Duodenal mucosa (tissue), 2 donors: ENCODE measurements around the gene PODXL2.

Source experiments
- H3K27ac ChIP-seq: one replicate; pipeline ENCODE4 v1.7.0; 2013; ENCODE audit warnings: low read depth, low read length
- H3K27me3 ChIP-seq, 2 donors: one replicate each; pipeline ENCODE4 v1.7.0; 2013; ENCODE audit warnings: low read length in 2 of 2, control low read depth in 1 of 2; ENCODE audit not compliant: insufficient read depth in 2 of 2, control insufficient read depth in 1 of 2
- H3K36me3 ChIP-seq, 2 donors: one replicate each; pipeline ENCODE4 v1.7.0; 2013; ENCODE audit warnings: low read length in 2 of 2, control low read depth in 1 of 2; ENCODE audit not compliant: insufficient read depth in 2 of 2, control insufficient read depth in 1 of 2
- H3K4me1 ChIP-seq, 2 donors: one replicate each; pipeline ENCODE4 v1.7.0; 2013; ENCODE audit warnings: low read length in 2 of 2, control low read depth in 1 of 2; ENCODE audit not compliant: insufficient read depth in 2 of 2, control insufficient read depth in 1 of 2
- H3K4me3 ChIP-seq, 2 donors: one replicate each; pipeline ENCODE4 v1.7.0; 2013; ENCODE audit warnings: low read length in 2 of 2, low read depth in 1 of 2
- H3K9ac ChIP-seq, 2 donors: one replicate each; pipeline ENCODE4 v1.7.0; 2013; ENCODE audit warnings: low read length in 2 of 2, low read depth in 1 of 2
- H3K9me3 ChIP-seq, 2 donors: one replicate each; pipeline ENCODE4 v1.7.0; 2013; ENCODE audit warnings: low read length in 2 of 2, control low read depth in 1 of 2; ENCODE audit not compliant: control insufficient read depth in 1 of 2

PODXL2 gene

DNA sequence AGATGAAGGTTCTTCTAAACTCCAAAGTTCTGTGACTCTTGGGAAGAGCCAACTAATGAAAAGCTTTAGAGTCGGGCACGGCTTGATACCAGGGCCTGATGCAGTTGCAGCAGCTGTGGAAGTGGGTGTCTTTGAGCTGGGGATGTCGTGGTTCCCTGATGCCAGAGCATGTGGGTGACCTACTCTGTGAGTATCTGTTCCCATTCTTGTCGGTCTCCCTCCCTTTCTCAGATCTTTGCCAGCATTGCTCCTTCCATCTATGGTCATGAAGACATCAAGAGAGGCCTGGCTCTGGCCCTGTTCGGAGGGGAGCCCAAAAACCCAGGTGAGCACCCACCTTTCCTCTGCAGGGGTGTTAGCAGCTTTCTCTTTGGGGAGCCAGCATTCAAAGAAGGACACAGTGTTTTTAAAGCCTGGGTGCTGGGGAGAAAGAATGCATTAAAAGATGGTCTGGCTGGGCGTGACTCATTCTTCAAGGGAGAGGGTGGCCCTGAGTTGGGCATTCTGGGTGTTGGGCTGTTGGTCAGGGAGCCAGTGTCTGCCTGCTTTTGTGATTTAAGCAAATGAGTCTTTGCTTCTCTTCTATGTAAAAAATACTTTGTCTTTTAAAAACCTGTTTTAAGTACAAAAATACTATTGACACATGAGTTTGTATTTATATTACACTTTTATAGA is 13.2 kb upstream of the PODXL2 start:
- no peaks in the 10 kb centered on the region for H3K9me3 ChIP-seq
- H3K4me3 ChIP-seq: no peak overlapping the region
- no peak overlapping the region for H3K9ac ChIP-seq
- H3K4me1 ChIP-seq: no peaks in the 10 kb centered on the region
- H3K27ac ChIP-seq: no peak overlapping the region
- H3K27me3 ChIP-seq: no peaks in the 10 kb centered on the region
- H3K36me3 ChIP-seq: peaks cover 13 to 51% of the 10 kb centered on the region in 2 donors

GRCh38 chr3:127616836-127617605 is 12.0 kb upstream of the PODXL2 start:
- Histone ChIP-seq H3K4me1 (no peaks in the 10 kb centered on the region), H3K9me3 (no peaks in the 10 kb centered on the region), H3K36me3 (peaks cover 12 to 63% of the 10 kb centered on the region in 2 donors), H3K27me3 (no peaks in the 10 kb centered on the region), H3K9ac (no peak overlapping the region), H3K4me3 (no peak overlapping the region), H3K27ac (no peak overlapping the region)

- Histone ChIP-seq H3K4me3 (no peak overlapping the region), H3K36me3 (peaks cover 12 to 56% of the 10 kb centered on the region in 2 donors), H3K9ac (no peak overlapping the region), H3K9me3 (no peaks in the 10 kb centered on the region), H3K27ac (no peak overlapping the region), H3K4me1 (no peaks in the 10 kb centered on the region), H3K27me3 (no peaks in the 10 kb centered on the region)
Measured at GRCh38 chr3:127618891-127619290, 10.1 kb upstream of the PODXL2 start.

DNA sequence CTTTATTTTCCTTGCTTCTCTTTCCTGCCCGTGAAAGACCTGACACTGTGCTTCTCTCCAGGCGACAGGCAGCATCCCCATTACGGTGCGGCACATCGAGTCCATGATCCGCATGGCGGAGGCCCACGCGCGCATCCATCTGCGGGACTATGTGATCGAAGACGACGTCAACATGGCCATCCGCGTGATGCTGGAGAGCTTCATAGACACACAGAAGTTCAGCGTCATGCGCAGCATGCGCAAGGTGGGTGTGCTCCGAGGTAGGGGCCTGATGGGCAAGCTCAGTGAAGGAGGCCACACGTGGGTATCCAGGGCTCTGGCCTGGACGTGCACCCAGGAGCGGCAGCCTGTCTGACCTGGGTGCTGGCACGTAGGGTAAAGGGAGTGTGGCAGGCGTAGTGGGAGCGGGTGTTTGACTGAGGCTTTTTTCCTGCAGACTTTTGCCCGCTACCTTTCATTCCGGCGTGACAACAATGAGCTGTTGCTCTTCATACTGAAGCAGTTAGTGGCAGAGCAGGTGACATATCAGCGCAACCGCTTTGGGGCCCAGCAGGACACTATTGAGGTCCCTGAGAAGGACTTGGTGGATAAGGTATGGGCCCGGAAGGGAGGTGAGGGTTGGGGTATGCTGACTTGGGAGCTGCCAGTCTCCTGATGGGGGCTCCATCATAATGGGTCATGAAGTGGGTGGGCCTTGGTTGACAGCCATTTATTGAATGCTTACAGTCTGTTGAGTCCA is 8.2 kb upstream of the PODXL2 start:
- no peak overlapping the region for H3K9ac ChIP-seq
- H3K4me1 ChIP-seq: no peaks in the 10 kb centered on the region
- H3K4me3 ChIP-seq: no peak overlapping the region
- H3K9me3 ChIP-seq: no peaks in the 10 kb centered on the region
- no peaks in the 10 kb centered on the region for H3K27me3 ChIP-seq
- peaks cover 12 to 56% of the 10 kb centered on the region in 2 donors for H3K36me3 ChIP-seq
- H3K27ac ChIP-seq: no peak overlapping the region

DNA sequence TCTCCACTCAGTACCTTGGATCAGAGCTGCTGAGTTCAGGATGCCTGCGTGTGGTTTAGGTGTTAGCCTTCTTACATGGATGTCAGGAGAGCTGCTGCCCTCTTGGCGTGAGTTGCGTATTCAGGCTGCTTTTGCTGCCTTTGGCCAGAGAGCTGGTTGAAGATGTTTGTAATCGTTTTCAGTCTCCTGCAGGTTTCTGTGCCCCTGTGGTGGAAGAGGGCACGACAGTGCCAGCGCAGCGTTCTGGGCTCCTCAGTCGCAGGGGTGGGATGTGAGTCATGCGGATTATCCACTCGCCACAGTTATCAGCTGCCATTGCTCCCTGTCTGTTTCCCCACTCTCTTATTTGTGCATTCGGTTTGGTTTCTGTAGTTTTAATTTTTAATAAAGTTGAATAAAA is 7.0 kb upstream of the PODXL2 start:
- Histone ChIP-seq H3K36me3 (peaks cover 8 to 45% of the 10 kb centered on the region in 2 donors), H3K4me1 (no peaks in the 10 kb centered on the region), H3K27ac (no peak overlapping the region), H3K27me3 (no peaks in the 10 kb centered on the region), H3K4me3 (no peak overlapping the region), H3K9ac (no peak overlapping the region), H3K9me3 (no peaks in the 10 kb centered on the region)

GRCh38 chr3:127622772-127623576 is 6.0 kb upstream of the PODXL2 start:
- no peak overlapping the region for H3K27ac ChIP-seq
- no peak overlapping the region for H3K4me3 ChIP-seq
- no peaks in the 10 kb centered on the region for H3K9me3 ChIP-seq
- no peak overlapping the region for H3K9ac ChIP-seq
- H3K36me3 ChIP-seq: peaks cover 8 to 35% of the 10 kb centered on the region in 2 donors
- no peaks in the 10 kb centered on the region for H3K4me1 ChIP-seq
- H3K27me3 ChIP-seq: no peaks in the 10 kb centered on the region

- Histone ChIP-seq H3K4me3 (no peak overlapping the region), H3K27ac (no peak overlapping the region), H3K4me1 (no peaks in the 10 kb centered on the region), H3K9me3 (no peaks in the 10 kb centered on the region), H3K9ac (no peak overlapping the region), H3K36me3 (peaks cover 0 to 24% of the 10 kb centered on the region in 2 donors), H3K27me3 (peaks cover 3 to 7% of the 10 kb centered on the region in 2 donors)
Measured at GRCh38 chr3:127624063-127624462, 4.9 kb upstream of the PODXL2 start.

- peaks cover 0 to 13% of the 10 kb centered on the region in 2 donors for H3K36me3 ChIP-seq
- no peak overlapping the region for H3K27ac ChIP-seq
- H3K4me3 ChIP-seq: no peak overlapping the region
- peaks cover 3 to 17% of the 10 kb centered on the region in 2 donors for H3K27me3 ChIP-seq
- peaks cover 10 to 15% of the 10 kb centered on the region in 2 donors for H3K4me1 ChIP-seq
- H3K9me3 ChIP-seq: no peaks in the 10 kb centered on the region
- no peak overlapping the region for H3K9ac ChIP-seq
Measured at GRCh38 chr3:127625821-127626220, 3.2 kb upstream of the PODXL2 start.

DNA sequence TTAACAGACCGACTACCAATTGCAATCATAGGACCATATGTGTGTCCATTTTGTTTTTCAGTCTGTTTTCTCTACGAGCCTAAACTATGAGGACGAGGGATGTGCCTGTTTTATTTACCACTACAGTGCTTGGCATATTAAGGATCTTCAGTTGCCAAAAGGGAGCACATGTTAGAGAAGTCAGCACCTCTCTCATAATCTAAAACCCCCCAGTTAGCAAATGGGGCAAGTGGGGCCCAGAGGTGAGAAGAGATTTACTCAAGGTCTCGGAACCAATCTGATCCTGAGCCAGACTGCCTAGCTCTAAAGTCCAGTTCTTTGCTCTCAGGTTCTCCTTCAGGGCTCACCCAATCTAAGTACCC is 578 bp upstream of the PODXL2 start:
- no peak overlapping the region for H3K4me3 ChIP-seq
- H3K36me3 ChIP-seq: no peaks in the 10 kb centered on the region
- peaks cover 3 to 17% of the 10 kb centered on the region in 2 donors for H3K27me3 ChIP-seq
- no peaks in the 10 kb centered on the region for H3K9me3 ChIP-seq
- no peak overlapping the region for H3K27ac ChIP-seq
- no peak overlapping the region for H3K9ac ChIP-seq
- H3K4me1 ChIP-seq: peaks cover 10 to 15% of the 10 kb centered on the region in 2 donors
